A549 (cell line): ENCODE data around the gene FSCN2. TPM values are rescaled to one million over a fixed set of nuclear protein-coding genes. Genes with fewer than 3 reads are reported as not detected.

ENCODE experiments used
- ATAC-seq, 2 experiments: fragments of 200-7000 bp in 1 of 2; fragments of >200 bp in 1 of 2; cut with Nextera tagmentation in 1 of 2; cut with Tn5 transposase in 1 of 2; 3 replicates each; pipeline versions ENCODE4 v1.8.0 to v1.9.1; 2018 to 2020; ENCODE audit warnings: mild to moderate bottlenecking in 1 of 2, moderate library complexity in 1 of 2
- CTCF ChIA-PET: fragments of 300-600 bp; sonication (Branson Sonifier 250); formaldehyde crosslinking; extraction: SDS; loops from one replicate; lab custom pipeline; 2021; ENCODE audit warnings: antibody characterized with exemption, inconsistent platforms; lab: Yijun Ruan, JAX
- POLR2A ChIA-PET: fragments of 350-600 bp; formaldehyde crosslinking; extraction: SDS; loops from one replicate; lab custom pipeline; 2021; ENCODE audit warnings: antibody characterized with exemption, inconsistent platforms; lab: Yijun Ruan, JAX
- DNase-seq, 2 experiments: peaks; one replicate each; pipeline versions ENCODE4 v3.0.0 to v3.0.0-alpha.2; 2011 to 2016; ENCODE audit warnings: low read depth in 1 of 2, low spot score in 1 of 2
- FAIRE-seq: peaks from 2 replicates; lab custom pipeline; 2011; peaks lifted over from hg19 to GRCh38; lab: Jason Lieb, UNC
- H3K27ac ChIP-seq, 2 experiments: fragments of >200 bp; sonication (Bioruptor Twin); formaldehyde crosslinking; 3 replicates each; pipeline ENCODE4 v1.5.1; 2016 to 2017
- H3K4me1 ChIP-seq: fragments of >200 bp; sonication (Bioruptor Twin); formaldehyde crosslinking; 3 replicates; pipeline ENCODE4 v1.6.1; 2016
- H3K4me2 ChIP-seq: fragments of >200 bp; sonication (Bioruptor Twin); formaldehyde crosslinking; 3 replicates; pipeline ENCODE4 v1.6.1; 2016
- H3K4me3 ChIP-seq: fragments of >200 bp; sonication (Bioruptor Twin); formaldehyde crosslinking; 3 replicates; pipeline ENCODE4 v1.5.1; 2016
- H3K9me3 ChIP-seq: fragments of >200 bp; sonication (Bioruptor Twin); formaldehyde crosslinking; 3 replicates; pipeline ENCODE4 v1.6.1; 2016
- CBX8 ChIP-seq: fragments of 200-600 bp; sonication (generic); IDR thresholded peaks from 2 replicates; pipeline ENCODE4 v1.6.1; 2016
- CHD4 ChIP-seq: fragments of 200-600 bp; sonication (generic); IDR thresholded peaks from 2 replicates; pipeline ENCODE4 v1.6.1; 2016; ENCODE audit warnings: antibody characterized with exemption, mild to moderate bottlenecking, borderline replicate concordance
- FOSL2 ChIP-seq, 2 experiments: fragments of 450-650 bp in 1 of 2; fragments of >200 bp in 1 of 2; sonication (Bioruptor Twin) in 1 of 2; formaldehyde crosslinking; IDR thresholded peaks; 2 replicates each; pipeline versions ENCODE4 v1.5.0 to v1.6.1; 2016 to 2020; ENCODE audit warnings: mild to moderate bottlenecking in 1 of 2, moderate library complexity in 1 of 2
- FOXS1 ChIP-seq: fragments of 250-450 bp; sonication (Bioruptor Pico); IDR thresholded peaks from 2 replicates; pipeline ENCODE4 v1.5.0; 2020; ENCODE audit warnings: mild to moderate bottlenecking, moderate library complexity
- GATA3 ChIP-seq: IDR thresholded peaks from 2 replicates; pipeline ENCODE4 v1.6.1; 2012; ENCODE audit warnings: borderline replicate concordance
- HOXA7 ChIP-seq: fragments of 250-450 bp; sonication (Bioruptor Pico); IDR thresholded peaks from 2 replicates; pipeline ENCODE4 v1.5.0; 2020; ENCODE audit warnings: mild to moderate bottlenecking, moderate library complexity
- JUNB ChIP-seq: fragments of >200 bp; sonication (Bioruptor Twin); formaldehyde crosslinking; IDR thresholded peaks from 2 replicates; pipeline ENCODE4 v1.6.1; 2016
- NR3C1 ChIP-seq: fragments of >200 bp; sonication (Bioruptor Twin); formaldehyde crosslinking; IDR thresholded peaks from 3 replicates; pipeline ENCODE4 v1.6.1; 2017
- RAD21 ChIP-seq, 2 experiments: fragments of >200 bp in 1 of 2; sonication (Bioruptor Twin) in 1 of 2; formaldehyde crosslinking in 1 of 2; IDR thresholded peaks in 1 of 2; conservative IDR thresholded peaks in 1 of 2; 2 replicates in 1 of 2; 3 replicates in 1 of 2; pipeline ENCODE4 v1.6.1; 2012 to 2018; ENCODE audit warnings: inconsistent platforms in 1 of 2
- RARB ChIP-seq: fragments of 250-450 bp; sonication (Bioruptor Pico); IDR thresholded peaks from 2 replicates; pipeline ENCODE4 v1.8.0; 2021; ENCODE audit warnings: mild to moderate bottlenecking, moderate library complexity
- TFCP2L1 ChIP-seq: fragments of 250-450 bp; sonication (Bioruptor Pico); IDR thresholded peaks from 2 replicates; pipeline ENCODE4 v1.5.0; 2021; ENCODE audit warnings: mild to moderate bottlenecking
- ZC3H11A ChIP-seq: fragments of 450-650 bp; IDR thresholded peaks from 2 replicates; pipeline ENCODE4 v1.6.1; 2014; ENCODE audit warnings: antibody characterized with exemption, mild to moderate bottlenecking
- WGBS: methylation state at CpG from one replicate; pipeline ENCODE4 v1.1.6; 2017; ENCODE audit errors: missing lambda C conversion rate; 5-methylcytosine and 5-hydroxymethylcytosine counted together
- polyA plus RNA-seq, 4 experiments: library from polyadenylated mRNA; depleted of rRNA in 3 of 4; stranded (reverse); fragments of >200 nt; fragmentation: RNase III in 1 of 4; extraction: RNeasy Plus Mini Kit Qiagen cat#74134 plus additional on column Dnase treatment in 1 of 4; gene quantifications; 2 replicates in 3 of 4; 3 replicates in 1 of 4; pipeline ENCODE4 v1.2.3, GENCODE V29; 2011 to 2017
- TF ChIP-seq, protein P1 (sequence below): fragments of >200 bp; sonication (Bioruptor Twin); formaldehyde crosslinking; IDR thresholded peaks from 3 replicates; pipeline ENCODE4 v1.5.1; 2016
- TF ChIP-seq, protein P2 (sequence below): fragments of >200 bp; sonication (Bioruptor Twin); formaldehyde crosslinking; IDR thresholded peaks from 3 replicates; pipeline ENCODE4 v1.6.1; 2016
- TF ChIP-seq, protein P3 (sequence below): IDR thresholded peaks from 2 replicates; pipeline ENCODE4 v1.6.1; 2012
- TF ChIP-seq, protein P4 (sequence below): fragments of >200 bp; sonication (Bioruptor Twin); formaldehyde crosslinking; IDR thresholded peaks from 2 replicates; pipeline ENCODE4 v1.6.1; 2016
- TF ChIP-seq, protein P5 (sequence below): fragments of 250-450 bp; sonication (Bioruptor Pico); IDR thresholded peaks from 2 replicates; pipeline ENCODE4 v1.5.0; 2020; ENCODE audit warnings: low read depth, mild to moderate bottlenecking, moderate library complexity

FSCN2 gene
- polyA plus RNA-seq, 2 of the 4 experiments (the other 2 are of a cell fraction): 0.84 to 1.3 TPM

DNA sequence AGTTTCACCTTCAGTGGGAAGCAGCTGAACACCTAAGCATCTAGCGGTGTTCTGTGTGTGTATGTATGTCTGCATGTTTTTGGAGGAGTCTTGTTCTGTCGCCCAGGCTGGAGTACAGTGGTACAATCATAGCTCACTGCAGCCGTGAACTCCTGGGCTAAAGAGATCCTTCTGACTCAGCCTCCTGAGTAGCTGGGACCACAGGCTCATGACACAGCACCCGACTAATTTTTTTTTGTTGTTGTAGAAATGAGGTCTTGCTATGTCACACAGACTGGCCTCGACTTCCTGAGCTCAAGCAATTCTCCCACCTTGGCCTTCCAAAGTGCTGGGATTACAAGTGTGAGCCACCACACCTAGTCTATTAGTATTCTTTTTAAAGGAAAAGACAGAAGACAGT is 54.2 kb downstream of the FSCN2 start:
- Histone ChIP-seq H3K9me3 (no peaks in the 10 kb centered on the region), H3K27ac (peak overlapping the region in 1 of 2 experiments; percentile 20; a peak in 2 of 6 replicates), H3K4me3 (no peak overlapping the region), H3K4me2 (no peak overlapping the region), H3K4me1 (peaks cover 65% of the 10 kb centered on the region)
- ATAC-seq (no peak), FAIRE-seq (no peak), DNase-seq (no peak)
- CTCF ChIA-PET: interaction anchor here (0.8 to 45.0 kb wide), 4 partner anchors 2 to 63 kb away, joined by 3 to 1604 read pairs (median 805); partner anchors contain the start of gene FAAP100
- POLR2A ChIA-PET: interaction anchor here (0.9 kb wide), 1 partner anchor 16 kb away, joined by 3 read pairs; no protein-coding TSS in a partner anchor
- no peak for TF ChIP-seq RARB (CRISPR knock-in tag)
- TF ChIP-seq, protein P1, sequence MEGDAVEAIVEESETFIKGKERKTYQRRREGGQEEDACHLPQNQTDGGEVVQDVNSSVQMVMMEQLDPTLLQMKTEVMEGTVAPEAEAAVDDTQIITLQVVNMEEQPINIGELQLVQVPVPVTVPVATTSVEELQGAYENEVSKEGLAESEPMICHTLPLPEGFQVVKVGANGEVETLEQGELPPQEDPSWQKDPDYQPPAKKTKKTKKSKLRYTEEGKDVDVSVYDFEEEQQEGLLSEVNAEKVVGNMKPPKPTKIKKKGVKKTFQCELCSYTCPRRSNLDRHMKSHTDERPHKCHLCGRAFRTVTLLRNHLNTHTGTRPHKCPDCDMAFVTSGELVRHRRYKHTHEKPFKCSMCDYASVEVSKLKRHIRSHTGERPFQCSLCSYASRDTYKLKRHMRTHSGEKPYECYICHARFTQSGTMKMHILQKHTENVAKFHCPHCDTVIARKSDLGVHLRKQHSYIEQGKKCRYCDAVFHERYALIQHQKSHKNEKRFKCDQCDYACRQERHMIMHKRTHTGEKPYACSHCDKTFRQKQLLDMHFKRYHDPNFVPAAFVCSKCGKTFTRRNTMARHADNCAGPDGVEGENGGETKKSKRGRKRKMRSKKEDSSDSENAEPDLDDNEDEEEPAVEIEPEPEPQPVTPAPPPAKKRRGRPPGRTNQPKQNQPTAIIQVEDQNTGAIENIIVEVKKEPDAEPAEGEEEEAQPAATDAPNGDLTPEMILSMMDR: no peak
- no peak for TF ChIP-seq NR3C1
- TF ChIP-seq RAD21 (conservative IDR thresholded peaks at IDR 0.05 in 1 of 2, IDR thresholded peaks at IDR 0.05 in 1 of 2): no peak
- no peak for TF ChIP-seq CBX8
- TF ChIP-seq, protein P2, sequence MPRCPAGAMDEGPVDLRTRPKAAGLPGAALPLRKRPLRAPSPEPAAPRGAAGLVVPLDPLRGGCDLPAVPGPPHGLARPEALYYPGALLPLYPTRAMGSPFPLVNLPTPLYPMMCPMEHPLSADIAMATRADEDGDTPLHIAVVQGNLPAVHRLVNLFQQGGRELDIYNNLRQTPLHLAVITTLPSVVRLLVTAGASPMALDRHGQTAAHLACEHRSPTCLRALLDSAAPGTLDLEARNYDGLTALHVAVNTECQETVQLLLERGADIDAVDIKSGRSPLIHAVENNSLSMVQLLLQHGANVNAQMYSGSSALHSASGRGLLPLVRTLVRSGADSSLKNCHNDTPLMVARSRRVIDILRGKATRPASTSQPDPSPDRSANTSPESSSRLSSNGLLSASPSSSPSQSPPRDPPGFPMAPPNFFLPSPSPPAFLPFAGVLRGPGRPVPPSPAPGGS: no peak
- TF ChIP-seq FOSL2 (IDR thresholded peaks at IDR 0.05): no peak
- no peak for TF ChIP-seq FOSL2 (CRISPR knock-in tag; IDR thresholded peaks at IDR 0.05)
- no peak for TF ChIP-seq FOXS1 (CRISPR knock-in tag)
- TF ChIP-seq, protein P3, sequence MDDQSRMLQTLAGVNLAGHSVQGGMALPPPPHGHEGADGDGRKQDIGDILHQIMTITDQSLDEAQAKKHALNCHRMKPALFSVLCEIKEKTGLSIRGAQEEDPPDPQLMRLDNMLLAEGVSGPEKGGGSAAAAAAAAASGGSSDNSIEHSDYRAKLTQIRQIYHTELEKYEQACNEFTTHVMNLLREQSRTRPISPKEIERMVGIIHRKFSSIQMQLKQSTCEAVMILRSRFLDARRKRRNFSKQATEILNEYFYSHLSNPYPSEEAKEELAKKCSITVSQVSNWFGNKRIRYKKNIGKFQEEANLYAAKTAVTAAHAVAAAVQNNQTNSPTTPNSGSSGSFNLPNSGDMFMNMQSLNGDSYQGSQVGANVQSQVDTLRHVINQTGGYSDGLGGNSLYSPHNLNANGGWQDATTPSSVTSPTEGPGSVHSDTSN: no peak
- TF ChIP-seq, protein P4, sequence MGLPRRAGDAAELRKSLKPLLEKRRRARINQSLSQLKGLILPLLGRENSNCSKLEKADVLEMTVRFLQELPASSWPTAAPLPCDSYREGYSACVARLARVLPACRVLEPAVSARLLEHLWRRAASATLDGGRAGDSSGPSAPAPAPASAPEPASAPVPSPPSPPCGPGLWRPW: no peak
- TF ChIP-seq GATA3: no peak
- no peak for TF ChIP-seq JUNB
- no peak for TF ChIP-seq CHD4
- no peak for TF ChIP-seq ZC3H11A
- 61% methylated on average over 5 of the region's 5 CpGs for WGBS

DNA sequence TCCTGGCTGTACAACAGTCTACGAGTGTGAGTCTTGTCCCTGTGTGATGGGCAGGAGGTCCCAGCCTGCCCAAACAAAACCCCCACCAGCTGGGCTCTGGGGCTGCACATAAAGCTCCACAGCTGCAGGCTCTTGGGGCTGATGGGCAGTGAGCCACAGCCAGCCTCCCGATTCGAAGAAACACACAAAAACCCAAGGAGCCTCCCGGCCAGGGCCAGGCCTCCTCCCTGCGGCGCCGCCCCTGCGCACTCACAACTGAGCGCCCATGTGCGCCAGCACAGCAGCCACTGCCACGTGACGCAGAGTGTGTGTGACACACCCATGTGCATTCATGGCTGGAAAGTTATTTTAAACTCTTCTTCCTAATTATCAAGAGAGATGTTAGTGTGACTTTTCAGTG is 54.6 kb downstream of the FSCN2 start:
- no peak overlapping the region for H3K4me3 ChIP-seq
- FAIRE-seq (no peak), ATAC-seq (no peak)
- TF ChIP-seq TFCP2L1 (CRISPR knock-in tag) (no peak), HOXA7 (no peak)
- TF ChIP-seq, protein P5, sequence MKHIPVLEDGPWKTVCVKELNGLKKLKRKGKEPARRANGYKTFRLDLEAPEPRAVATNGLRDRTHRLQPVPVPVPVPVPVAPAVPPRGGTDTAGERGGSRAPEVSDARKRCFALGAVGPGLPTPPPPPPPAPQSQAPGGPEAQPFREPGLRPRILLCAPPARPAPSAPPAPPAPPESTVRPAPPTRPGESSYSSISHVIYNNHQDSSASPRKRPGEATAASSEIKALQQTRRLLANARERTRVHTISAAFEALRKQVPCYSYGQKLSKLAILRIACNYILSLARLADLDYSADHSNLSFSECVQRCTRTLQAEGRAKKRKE (CRISPR knock-in tag): no peak
- TF ChIP-seq, protein P3: no peak
- TF ChIP-seq, all 56 proteins: peak for 0
- ChIA-PET POLR2A (no interaction called here), CTCF (interaction anchor here (0.8 to 45.0 kb wide), 4 partner anchors 1 to 64 kb away, joined by 3 to 1604 read pairs (median 805); partner anchors contain the start of gene FAAP100)
- WGBS: 93% methylated on average over 12 of the region's 12 CpGs
- DNase-seq: no peak
- Histone ChIP-seq H3K4me1 (peaks cover 61% of the 10 kb centered on the region), H3K9me3 (no peaks in the 10 kb centered on the region), H3K4me2 (no peak overlapping the region), H3K27ac (peak overlapping the region in 1 of 2 experiments; percentile 20; a peak in 2 of 6 replicates)
